A549 (cell line): Measurements from ENCODE around the gene RIMBP2. TPM values are rescaled to one million over a fixed set of nuclear protein-coding genes. Genes with fewer than 3 reads are reported as not detected.

Experiments used
- ATAC-seq, 2 experiments: fragments of 200-7000 bp in 1 of 2; fragments of >200 bp in 1 of 2; cut with Nextera tagmentation in 1 of 2; cut with Tn5 transposase in 1 of 2; 3 replicates each; pipeline versions ENCODE4 v1.8.0 to v1.9.1; 2018 to 2020; ENCODE audit warnings: mild to moderate bottlenecking in 1 of 2, moderate library complexity in 1 of 2
- CTCF ChIA-PET: fragments of 300-600 bp; sonication (Branson Sonifier 250); formaldehyde crosslinking; extraction: SDS; loops from one replicate; lab custom pipeline; 2021; ENCODE audit warnings: antibody characterized with exemption, inconsistent platforms; lab: Yijun Ruan, JAX
- POLR2A ChIA-PET: fragments of 350-600 bp; formaldehyde crosslinking; extraction: SDS; loops from one replicate; lab custom pipeline; 2021; ENCODE audit warnings: antibody characterized with exemption, inconsistent platforms; lab: Yijun Ruan, JAX
- DNase-seq, 2 experiments: peaks; one replicate each; pipeline versions ENCODE4 v3.0.0 to v3.0.0-alpha.2; 2011 to 2016; ENCODE audit warnings: low read depth in 1 of 2, low spot score in 1 of 2
- FAIRE-seq: peaks from 2 replicates; lab custom pipeline; 2011; peaks lifted over from hg19 to GRCh38; lab: Jason Lieb, UNC
- H3K27ac ChIP-seq, 2 experiments: fragments of >200 bp; sonication (Bioruptor Twin); formaldehyde crosslinking; 3 replicates each; pipeline ENCODE4 v1.5.1; 2016 to 2017
- H3K4me1 ChIP-seq: fragments of >200 bp; sonication (Bioruptor Twin); formaldehyde crosslinking; 3 replicates; pipeline ENCODE4 v1.6.1; 2016
- H3K4me2 ChIP-seq: fragments of >200 bp; sonication (Bioruptor Twin); formaldehyde crosslinking; 3 replicates; pipeline ENCODE4 v1.6.1; 2016
- H3K4me3 ChIP-seq: fragments of >200 bp; sonication (Bioruptor Twin); formaldehyde crosslinking; 3 replicates; pipeline ENCODE4 v1.5.1; 2016
- H3K9me3 ChIP-seq: fragments of >200 bp; sonication (Bioruptor Twin); formaldehyde crosslinking; 3 replicates; pipeline ENCODE4 v1.6.1; 2016
- CBX2 ChIP-seq: fragments of 200-600 bp; sonication (generic); IDR thresholded peaks from 2 replicates; pipeline ENCODE4 v1.6.1; 2016; ENCODE audit warnings: low read depth, mild to moderate bottlenecking, borderline replicate concordance
- CEBPB ChIP-seq, 2 experiments: fragments of >200 bp in 1 of 2; sonication (Bioruptor Twin) in 1 of 2; formaldehyde crosslinking in 1 of 2; IDR thresholded peaks; 2 replicates each; pipeline ENCODE4 v1.6.1; 2012 to 2016
- CHD2 ChIP-seq: fragments of 150-350 bp; IDR thresholded peaks from 2 replicates; pipeline ENCODE4 v1.6.1; 2014; ENCODE audit warnings: low read length; ENCODE audit not compliant: partially characterized antibody
- EHMT2 ChIP-seq: fragments of 200-600 bp; sonication (generic); IDR thresholded peaks from 2 replicates; pipeline ENCODE4 v1.6.1; 2016; ENCODE audit warnings: antibody characterized with exemption, low read depth, mild to moderate bottlenecking, moderate library complexity
- ESRRA ChIP-seq: fragments of 150-350 bp; IDR thresholded peaks from 2 replicates; pipeline ENCODE4 v1.6.1; 2014; ENCODE audit warnings: mild to moderate bottlenecking, low read length, borderline replicate concordance
- FOSB ChIP-seq: fragments of 250-450 bp; sonication (Bioruptor Pico); IDR thresholded peaks from 2 replicates; pipeline ENCODE4 v1.5.0; 2020; ENCODE audit warnings: mild to moderate bottlenecking, moderate library complexity
- KDM5A ChIP-seq: fragments of 200-600 bp; sonication (generic); IDR thresholded peaks from 2 replicates; pipeline ENCODE4 v1.6.1; 2016; ENCODE audit warnings: antibody characterized with exemption, mild to moderate bottlenecking
- MYC ChIP-seq: IDR thresholded peaks from 2 replicates; pipeline ENCODE4 v1.6.1; 2012; ENCODE audit warnings: mild to moderate bottlenecking, inconsistent platforms, low read length, improper control_type of control experiment, borderline replicate concordance
- POLR2A ChIP-seq: IDR thresholded peaks from 2 replicates; pipeline ENCODE4 v1.6.1; 2012; ENCODE audit warnings: mild to moderate bottlenecking, low read length
- POLR2AphosphoS2 ChIP-seq: conservative IDR thresholded peaks from 2 replicates; pipeline ENCODE4 v1.6.1; 2012; ENCODE audit warnings: low read length, improper control_type of control experiment, inconsistent platforms
- RFX5 ChIP-seq: fragments of 450-650 bp; IDR thresholded peaks from 2 replicates; pipeline ENCODE4 v1.7.1; 2014; ENCODE audit warnings: antibody characterized with exemption, mild to moderate bottlenecking, moderate library complexity
- TFCP2L1 ChIP-seq: fragments of 250-450 bp; sonication (Bioruptor Pico); IDR thresholded peaks from 2 replicates; pipeline ENCODE4 v1.5.0; 2021; ENCODE audit warnings: mild to moderate bottlenecking
- TP53 ChIP-seq: fragments of 250-450 bp; sonication (Bioruptor Pico); IDR thresholded peaks from 2 replicates; pipeline ENCODE4 v1.5.0; 2021; ENCODE audit warnings: mild to moderate bottlenecking, moderate library complexity
- WGBS: methylation state at CpG from one replicate; pipeline ENCODE4 v1.1.6; 2017; ENCODE audit errors: missing lambda C conversion rate; 5-methylcytosine and 5-hydroxymethylcytosine counted together
- polyA plus RNA-seq, 4 experiments: library from polyadenylated mRNA; depleted of rRNA in 3 of 4; stranded (reverse); fragments of >200 nt; fragmentation: RNase III in 1 of 4; extraction: RNeasy Plus Mini Kit Qiagen cat#74134 plus additional on column Dnase treatment in 1 of 4; gene quantifications; 2 replicates in 3 of 4; 3 replicates in 1 of 4; pipeline ENCODE4 v1.2.3, GENCODE V29; 2011 to 2017
- TF ChIP-seq, protein P1 (sequence below): IDR thresholded peaks from 2 replicates; pipeline ENCODE4 v1.6.1; 2012; ENCODE audit warnings: low read depth, borderline replicate concordance
- TF ChIP-seq, protein P2 (sequence below): fragments of >200 bp; sonication (Bioruptor Twin); formaldehyde crosslinking; IDR thresholded peaks from 2 replicates; pipeline ENCODE4 v1.6.1; 2016
- TF ChIP-seq, protein P3 (sequence below): IDR thresholded peaks from 2 replicates; pipeline ENCODE4 v1.6.1; 2012
- TF ChIP-seq, protein P4 (sequence below): fragments of 250-450 bp; sonication (Bioruptor Pico); IDR thresholded peaks from 2 replicates; pipeline ENCODE4 v1.5.0; 2020; ENCODE audit warnings: low read depth, mild to moderate bottlenecking, moderate library complexity
- TF ChIP-seq, protein P5 (sequence below): IDR thresholded peaks from 2 replicates; pipeline ENCODE4 v1.6.1; 2012
- TF ChIP-seq, protein P6 (sequence below): fragments of >200 bp; sonication (Bioruptor Twin); formaldehyde crosslinking; IDR thresholded peaks from 3 replicates; pipeline ENCODE4 v1.5.1; 2016

Gene RIMBP2
- polyA plus RNA-seq, 2 of the 4 experiments (the other 2 are of a cell fraction) = not detected

DNA sequence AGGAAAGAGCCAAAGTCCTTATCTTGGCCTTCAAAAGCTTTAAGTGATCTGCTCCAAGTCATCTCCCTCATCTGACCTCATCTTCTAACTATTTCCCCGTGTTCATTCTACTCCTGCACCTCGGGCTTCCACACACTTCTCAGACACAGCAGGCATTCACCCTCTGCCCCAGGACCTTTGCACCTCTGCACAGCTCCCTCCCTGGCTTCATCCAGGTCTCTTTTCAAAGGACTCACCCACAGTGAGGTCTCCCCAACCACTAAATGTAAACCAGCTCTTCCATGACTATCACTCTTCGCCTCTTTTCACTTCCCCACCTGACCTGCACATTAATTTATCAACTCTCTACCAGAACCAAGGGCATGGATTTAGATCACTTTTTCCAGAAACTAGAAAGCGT is 216.6 kb downstream of the RIMBP2 start:
- ChIA-PET CTCF (no interaction called here), POLR2A (no interaction called here)
- Histone ChIP-seq H3K4me1 (no peaks in the 10 kb centered on the region), H3K27ac (no peak overlapping the region), H3K9me3 (no peaks in the 10 kb centered on the region), H3K4me2 (no peak overlapping the region), H3K4me3 (no peak overlapping the region)
- ATAC-seq (no peak), DNase-seq (no peak), FAIRE-seq (no peak)
- no peak for TF ChIP-seq MYC
- no peak for TF ChIP-seq ESRRA
- TF ChIP-seq TP53 (CRISPR knock-in tag) = no peak
- TF ChIP-seq, protein P1, sequence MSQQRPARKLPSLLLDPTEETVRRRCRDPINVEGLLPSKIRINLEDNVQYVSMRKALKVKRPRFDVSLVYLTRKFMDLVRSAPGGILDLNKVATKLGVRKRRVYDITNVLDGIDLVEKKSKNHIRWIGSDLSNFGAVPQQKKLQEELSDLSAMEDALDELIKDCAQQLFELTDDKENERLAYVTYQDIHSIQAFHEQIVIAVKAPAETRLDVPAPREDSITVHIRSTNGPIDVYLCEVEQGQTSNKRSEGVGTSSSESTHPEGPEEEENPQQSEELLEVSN = no peak
- no peak for TF ChIP-seq FOSB (CRISPR knock-in tag)
- TF ChIP-seq, protein P2, sequence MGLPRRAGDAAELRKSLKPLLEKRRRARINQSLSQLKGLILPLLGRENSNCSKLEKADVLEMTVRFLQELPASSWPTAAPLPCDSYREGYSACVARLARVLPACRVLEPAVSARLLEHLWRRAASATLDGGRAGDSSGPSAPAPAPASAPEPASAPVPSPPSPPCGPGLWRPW = no peak
- no peak for TF ChIP-seq POLR2A
- no peak for TF ChIP-seq POLR2AphosphoS2
- WGBS = 3% methylated on average over 4 of the region's 4 CpGs

DNA sequence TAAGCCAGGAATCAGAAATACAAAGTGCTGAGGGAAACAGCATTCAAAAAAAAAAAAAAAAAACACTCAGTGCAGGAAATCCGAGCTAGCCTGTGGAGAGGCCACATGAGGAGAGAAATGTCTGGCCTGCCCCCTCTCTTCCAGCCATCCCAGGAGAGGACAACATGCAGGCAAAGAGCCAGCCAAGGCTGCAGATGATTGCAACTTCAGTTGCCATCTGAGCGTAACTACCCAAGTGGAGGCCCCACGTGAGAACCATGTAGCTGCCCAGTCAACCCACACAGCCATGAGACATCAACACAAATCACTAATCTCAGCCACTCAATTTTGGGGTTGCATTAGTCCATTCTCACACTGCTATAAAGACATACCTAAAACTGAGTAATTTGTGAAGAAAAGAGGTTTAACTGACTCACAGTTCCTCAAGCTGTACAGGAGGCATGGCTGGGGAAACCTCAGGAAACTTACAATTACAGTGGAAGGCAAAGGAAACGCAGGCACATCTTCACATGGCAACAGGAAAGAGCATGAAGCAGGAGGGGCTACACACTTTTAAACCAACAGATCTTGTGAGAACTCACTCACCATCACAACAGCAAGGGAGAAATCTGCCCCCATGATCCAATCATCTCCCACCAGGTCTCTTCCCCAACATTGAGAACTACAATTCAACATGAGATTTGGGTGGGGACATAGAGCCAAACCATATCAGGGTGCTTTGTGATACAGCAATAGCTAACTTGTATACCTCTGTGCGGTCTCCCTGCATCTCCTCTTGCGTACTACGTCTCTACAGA is 217.3 kb downstream of the RIMBP2 start:
- no peak for FAIRE-seq
- ChIA-PET CTCF (interaction anchor here (0.9 kb wide), 1 partner anchor 70 kb away, joined by 4 read pairs; no protein-coding TSS in a partner anchor), POLR2A (no interaction called here)
- ATAC-seq = no peak
- H3K27ac ChIP-seq = no peak overlapping the region
- no peaks in the 10 kb centered on the region for H3K4me1 ChIP-seq
- no peak overlapping the region for H3K4me2 ChIP-seq
- TF ChIP-seq, protein P3, sequence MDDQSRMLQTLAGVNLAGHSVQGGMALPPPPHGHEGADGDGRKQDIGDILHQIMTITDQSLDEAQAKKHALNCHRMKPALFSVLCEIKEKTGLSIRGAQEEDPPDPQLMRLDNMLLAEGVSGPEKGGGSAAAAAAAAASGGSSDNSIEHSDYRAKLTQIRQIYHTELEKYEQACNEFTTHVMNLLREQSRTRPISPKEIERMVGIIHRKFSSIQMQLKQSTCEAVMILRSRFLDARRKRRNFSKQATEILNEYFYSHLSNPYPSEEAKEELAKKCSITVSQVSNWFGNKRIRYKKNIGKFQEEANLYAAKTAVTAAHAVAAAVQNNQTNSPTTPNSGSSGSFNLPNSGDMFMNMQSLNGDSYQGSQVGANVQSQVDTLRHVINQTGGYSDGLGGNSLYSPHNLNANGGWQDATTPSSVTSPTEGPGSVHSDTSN = no peak
- TF ChIP-seq, protein P4, sequence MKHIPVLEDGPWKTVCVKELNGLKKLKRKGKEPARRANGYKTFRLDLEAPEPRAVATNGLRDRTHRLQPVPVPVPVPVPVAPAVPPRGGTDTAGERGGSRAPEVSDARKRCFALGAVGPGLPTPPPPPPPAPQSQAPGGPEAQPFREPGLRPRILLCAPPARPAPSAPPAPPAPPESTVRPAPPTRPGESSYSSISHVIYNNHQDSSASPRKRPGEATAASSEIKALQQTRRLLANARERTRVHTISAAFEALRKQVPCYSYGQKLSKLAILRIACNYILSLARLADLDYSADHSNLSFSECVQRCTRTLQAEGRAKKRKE = no peak
- WGBS = 23% methylated on average over 7 of the region's 7 CpGs
- H3K4me3 ChIP-seq = no peak overlapping the region
- no peak for DNase-seq
- H3K9me3 ChIP-seq = no peaks in the 10 kb centered on the region

DNA sequence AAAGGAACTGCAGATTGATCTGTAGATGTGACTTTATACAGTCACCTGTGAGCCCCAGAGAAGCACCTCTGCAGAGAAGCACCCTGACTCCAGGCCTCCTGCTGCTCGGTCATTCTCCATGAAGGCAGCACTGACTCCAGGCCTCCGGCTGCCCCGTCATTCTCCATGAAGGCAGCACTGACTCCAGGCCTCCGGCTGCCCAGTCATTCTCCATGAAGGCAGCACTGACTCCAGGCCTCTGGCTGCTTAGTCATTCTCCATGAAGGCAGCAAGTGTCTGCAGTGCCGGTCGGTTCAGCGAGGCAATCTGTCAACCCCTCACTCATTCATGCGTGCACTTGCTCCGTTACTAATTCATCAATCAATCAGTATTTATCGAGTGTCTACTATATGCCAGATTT is 218.1 kb downstream of the RIMBP2 start:
- ATAC-seq = no peak
- Histone ChIP-seq H3K4me3 (no peak overlapping the region), H3K4me1 (no peaks in the 10 kb centered on the region), H3K4me2 (no peak overlapping the region), H3K9me3 (no peaks in the 10 kb centered on the region)
- FAIRE-seq = no peak
- CTCF ChIA-PET = interaction anchor here (0.9 to 1.2 kb wide), 2 partner anchors 37 to 70 kb away, joined by 3 to 4 read pairs; no protein-coding TSS in a partner anchor
- 41% methylated on average over 10 of the region's 10 CpGs for WGBS
- DNase-seq = no peak
- POLR2A ChIA-PET = no interaction called here
- no peak for TF ChIP-seq TFCP2L1
- no peak for TF ChIP-seq KDM5A
- TF ChIP-seq, protein P5, sequence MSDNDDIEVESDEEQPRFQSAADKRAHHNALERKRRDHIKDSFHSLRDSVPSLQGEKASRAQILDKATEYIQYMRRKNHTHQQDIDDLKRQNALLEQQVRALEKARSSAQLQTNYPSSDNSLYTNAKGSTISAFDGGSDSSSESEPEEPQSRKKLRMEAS = no peak
- no peak for TF ChIP-seq CEBPB (IDR thresholded peaks at IDR 0.05)
- no peak for TF ChIP-seq RFX5
- no peak for TF ChIP-seq CHD2
- TF ChIP-seq, protein P4 = no peak
- TF ChIP-seq EHMT2 = no peak
- TF ChIP-seq CBX2 = no peak
- TF ChIP-seq, protein P6, sequence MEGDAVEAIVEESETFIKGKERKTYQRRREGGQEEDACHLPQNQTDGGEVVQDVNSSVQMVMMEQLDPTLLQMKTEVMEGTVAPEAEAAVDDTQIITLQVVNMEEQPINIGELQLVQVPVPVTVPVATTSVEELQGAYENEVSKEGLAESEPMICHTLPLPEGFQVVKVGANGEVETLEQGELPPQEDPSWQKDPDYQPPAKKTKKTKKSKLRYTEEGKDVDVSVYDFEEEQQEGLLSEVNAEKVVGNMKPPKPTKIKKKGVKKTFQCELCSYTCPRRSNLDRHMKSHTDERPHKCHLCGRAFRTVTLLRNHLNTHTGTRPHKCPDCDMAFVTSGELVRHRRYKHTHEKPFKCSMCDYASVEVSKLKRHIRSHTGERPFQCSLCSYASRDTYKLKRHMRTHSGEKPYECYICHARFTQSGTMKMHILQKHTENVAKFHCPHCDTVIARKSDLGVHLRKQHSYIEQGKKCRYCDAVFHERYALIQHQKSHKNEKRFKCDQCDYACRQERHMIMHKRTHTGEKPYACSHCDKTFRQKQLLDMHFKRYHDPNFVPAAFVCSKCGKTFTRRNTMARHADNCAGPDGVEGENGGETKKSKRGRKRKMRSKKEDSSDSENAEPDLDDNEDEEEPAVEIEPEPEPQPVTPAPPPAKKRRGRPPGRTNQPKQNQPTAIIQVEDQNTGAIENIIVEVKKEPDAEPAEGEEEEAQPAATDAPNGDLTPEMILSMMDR = no peak
- TF ChIP-seq, all 56 proteins: peak for 0
- no peak overlapping the region for H3K27ac ChIP-seq
